Amygdala (tissue), 56 donors: Measurements from ENCODE around the gene HSD11B2.
A peak's percentile ranks its signal among the peaks of the same experiment; 100 is the strongest.

Experiments
- DNase-seq, 56 donors: peaks; one replicate each; lab custom pipeline; 2025; lab: John Stamatoyannopoulos, UW

Gene HSD11B2

DNA sequence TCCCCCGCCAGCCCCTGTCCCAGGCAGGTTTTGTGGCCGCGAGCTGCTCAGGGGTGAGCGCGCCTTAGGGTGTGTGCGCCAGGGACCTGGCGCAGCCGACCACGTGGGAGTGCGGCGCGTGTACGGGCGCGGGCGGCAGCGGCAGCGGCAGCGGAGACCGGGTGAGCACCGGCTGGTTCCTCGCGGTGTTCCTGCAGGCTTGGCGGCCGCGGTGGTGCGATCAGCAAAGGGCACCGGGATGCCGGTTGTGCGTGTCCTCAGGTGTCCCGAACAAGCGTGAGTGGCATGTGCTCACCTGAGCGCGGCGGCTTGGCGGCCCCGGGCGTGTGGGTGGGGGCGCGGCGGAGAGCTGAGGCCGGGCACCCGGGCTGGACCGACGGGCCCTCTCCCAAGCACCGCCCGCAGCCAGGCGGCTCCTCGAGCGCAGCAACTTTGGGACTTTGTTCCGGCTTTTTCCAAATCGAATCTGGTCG is 381 bp upstream of the HSD11B2 start:
- DNase-seq: no peak

DNA sequence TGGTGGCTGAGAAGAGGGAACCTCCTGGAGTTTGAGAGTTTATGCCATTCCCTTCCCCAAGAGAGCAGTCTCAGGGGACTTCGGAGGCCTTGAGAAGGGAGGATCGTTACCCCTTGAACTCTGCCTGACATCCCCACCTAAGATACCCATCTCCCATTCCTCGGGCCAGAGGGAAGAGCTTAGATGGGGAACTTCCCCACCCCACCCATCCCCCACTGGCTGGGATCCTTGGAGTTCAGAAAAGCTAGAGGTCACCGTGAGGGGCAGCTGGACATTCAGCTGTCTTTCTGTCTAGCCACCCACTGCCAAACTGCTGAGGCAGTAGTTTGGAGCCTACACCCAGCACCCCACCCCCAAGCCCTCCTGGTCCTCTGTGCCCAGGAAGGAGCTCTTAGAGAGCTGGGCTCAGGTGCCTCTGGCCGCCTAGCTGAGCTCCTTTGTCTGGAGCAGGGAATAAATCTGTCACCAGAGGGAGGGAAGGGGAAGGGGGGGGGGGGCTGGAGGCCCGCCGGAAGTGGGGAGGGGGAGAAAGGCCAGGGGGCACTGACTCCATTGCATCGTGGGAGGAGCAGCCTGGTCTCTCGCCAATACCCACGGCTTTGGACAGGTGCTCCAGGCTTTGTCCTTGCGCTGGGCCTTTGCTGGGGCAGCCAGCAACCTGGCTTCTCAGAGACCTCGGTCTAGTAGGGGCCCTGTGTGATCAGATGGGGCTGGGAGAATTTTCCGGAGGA is 1.0 kb downstream of the HSD11B2 start:
- DNase-seq: no peak

DNA sequence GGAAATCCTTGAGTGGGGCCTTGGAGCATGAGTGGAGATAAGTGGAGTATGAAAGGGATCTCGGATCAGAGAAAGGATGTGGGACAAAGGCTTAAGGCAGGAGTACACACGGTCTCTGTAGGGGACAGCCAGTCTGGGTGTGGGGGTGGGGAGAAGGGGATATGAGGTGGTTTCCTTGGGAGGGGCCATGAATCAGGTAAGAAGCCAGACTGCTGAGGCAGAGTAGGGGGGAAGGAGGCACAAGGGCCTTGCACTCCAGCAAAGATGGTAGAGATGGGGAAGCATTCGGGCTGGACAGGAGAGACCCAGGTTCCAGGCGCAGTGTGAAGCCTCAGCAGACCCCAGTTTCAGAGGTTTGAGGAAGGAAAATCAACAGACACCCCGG is 1.6 kb downstream of the HSD11B2 start:
- no peak for DNase-seq

DNA sequence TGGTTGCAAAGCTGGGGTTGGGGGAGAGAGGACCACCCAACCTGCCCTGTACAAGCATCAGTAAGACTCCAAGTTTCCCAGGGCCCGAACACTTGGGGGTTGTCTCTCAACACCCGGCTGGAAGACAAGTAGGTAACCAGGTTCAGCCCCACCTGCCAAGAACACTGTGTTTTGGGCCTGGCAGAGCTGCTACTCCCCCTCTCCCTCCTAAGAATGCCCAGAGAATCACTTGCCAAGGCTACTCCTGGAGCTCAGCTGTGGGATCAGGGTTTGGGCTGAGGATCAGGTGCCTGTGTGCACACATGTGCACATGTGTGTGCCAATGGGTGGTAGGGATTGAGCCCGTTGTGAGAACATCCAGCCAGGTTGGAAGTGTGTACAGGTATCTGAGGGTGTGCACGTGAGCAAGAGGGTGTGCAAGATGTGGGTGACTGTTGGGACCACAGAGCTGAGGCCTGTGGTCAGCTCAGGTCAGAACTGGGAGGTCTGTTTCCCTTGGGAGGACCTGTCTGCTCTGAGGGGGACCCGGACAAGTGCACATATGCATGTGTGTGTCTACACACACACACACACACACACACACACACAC is 2.3 kb downstream of the HSD11B2 start:
- no peak for DNase-seq

- DNase-seq: no peak
Measured at GRCh38 chr16:67435758-67436164, 4.8 kb downstream of the HSD11B2 start.

GRCh38 chr16:67436640-67437193 is 5.8 kb downstream of the HSD11B2 start:
- DNase-seq: no peak

- no peak for DNase-seq
Measured at GRCh38 chr16:67437513-67437912, 6.6 kb downstream of the HSD11B2 start.

DNA sequence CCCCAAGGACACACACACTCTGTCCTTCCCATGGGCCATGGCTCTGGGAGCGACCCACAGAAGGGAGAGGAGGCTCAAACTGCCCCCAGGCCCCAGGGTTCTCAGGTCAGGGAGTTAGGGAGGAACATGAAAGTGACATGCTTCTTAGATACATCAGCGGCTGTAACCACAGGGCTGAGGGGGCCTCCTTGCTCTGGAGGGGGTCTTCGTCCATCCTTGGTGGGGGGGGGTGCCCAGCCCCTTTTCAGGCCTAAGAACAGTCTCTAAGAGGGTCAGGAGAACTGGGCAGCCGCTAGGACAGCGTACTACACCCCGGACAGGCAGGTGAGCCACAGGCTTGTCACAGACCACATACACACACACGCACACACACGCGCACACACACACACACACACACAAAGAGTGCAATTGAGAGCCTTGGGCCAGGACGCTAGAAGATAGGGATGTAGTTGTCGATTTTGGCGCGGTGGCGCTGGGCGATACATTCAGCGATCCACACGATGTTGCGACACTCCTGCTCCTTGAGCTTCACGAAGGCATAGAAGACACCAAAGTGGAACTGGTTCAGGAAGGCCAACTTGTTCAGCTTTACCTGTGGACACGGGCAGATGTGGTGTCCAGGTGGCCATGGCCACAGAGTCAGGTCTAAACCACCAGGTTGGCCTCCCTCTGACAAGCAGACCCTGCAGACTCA is 7.3 kb downstream of the HSD11B2 start:
- no peak for DNase-seq

GRCh38 chr16:67438824-67439393 is 8.0 kb downstream of the HSD11B2 start:
- no peak for DNase-seq

GRCh38 chr16:67441271-67441753 is 10.4 kb downstream of the HSD11B2 start:
- DNase-seq: peak in 21 of 56 donors; percentile 6 to 72 (median 32)

GRCh38 chr16:67441907-67442306 is 11.0 kb downstream of the HSD11B2 start:
- DNase-seq: no peak

- no peak for DNase-seq
Measured at GRCh38 chr16:67442581-67443255, 11.8 kb downstream of the HSD11B2 start.

- no peak for DNase-seq
Measured at GRCh38 chr16:67443265-67443664, 12.3 kb downstream of the HSD11B2 start.

DNA sequence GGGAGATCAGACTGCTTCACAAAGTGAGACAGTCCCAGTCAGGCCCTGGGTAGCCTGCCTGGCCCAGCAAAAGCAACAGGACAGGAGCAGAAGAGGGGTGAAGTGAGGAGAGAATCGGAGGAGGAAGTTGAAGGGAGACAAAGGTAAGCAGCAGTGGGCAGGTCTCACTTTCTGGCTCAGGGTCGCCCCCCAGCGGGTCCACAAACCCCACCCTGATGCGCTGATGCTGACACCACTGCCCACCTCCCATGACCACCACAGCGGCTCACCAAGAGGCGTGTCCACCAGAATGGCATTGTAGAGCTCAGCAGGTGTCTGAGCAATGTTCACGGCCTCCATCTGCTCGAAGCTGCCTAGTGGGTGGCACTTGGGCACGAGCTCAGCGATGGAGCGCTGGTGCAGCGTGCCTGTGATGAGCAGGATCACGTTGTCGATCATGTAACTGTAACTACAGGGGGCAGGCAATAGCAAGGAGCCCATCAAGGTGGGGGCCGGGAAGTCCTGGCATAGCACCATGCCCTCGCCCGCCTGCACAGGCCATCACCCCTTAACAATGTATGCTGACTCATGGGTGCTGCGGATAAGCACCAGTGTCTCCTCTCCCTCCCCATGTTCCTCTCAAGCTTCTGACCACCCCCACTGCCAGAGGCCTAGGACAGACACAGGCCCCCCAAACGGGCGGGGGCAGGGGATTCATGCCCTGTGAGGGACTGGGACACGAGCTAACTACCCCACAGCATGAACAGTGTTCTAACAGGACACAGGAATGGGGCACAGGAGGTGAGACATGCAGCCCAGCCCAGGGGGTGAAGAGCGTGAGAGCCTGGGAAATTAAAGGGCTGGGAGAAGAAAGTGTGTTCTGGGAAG is 13.6 kb downstream of the HSD11B2 start:
- DNase-seq: no peak

GRCh38 chr16:67445126-67445426 is 14.2 kb downstream of the HSD11B2 start:
- DNase-seq: no peak

GRCh38 chr16:67445441-67445912 is 14.6 kb downstream of the HSD11B2 start:
- DNase-seq: no peak

GRCh38 chr16:67445913-67446907 is 15.3 kb downstream of the HSD11B2 start:
- peak in 3 of 56 donors; percentile 3 to 14 (median 11) for DNase-seq

- DNase-seq: no peak
Measured at GRCh38 chr16:67446968-67447507, 16.1 kb downstream of the HSD11B2 start.
